Hematopoietic multipotent progenitor cell treated with erythropoietin and hydrocortisone succinate and interleukin-3 and kit ligand, for 17 days (in vitro differentiated cells): Measurements from ENCODE around the gene HEPACAM.

ENCODE experiments used
- DNase-seq: peaks from one replicate; pipeline ENCODE4 v3.0.0-alpha.2; 2015; ENCODE audit warnings: low spot score

The HEPACAM gene

GRCh38 chr11:124884869-124885479, 50.9 kb downstream of the HEPACAM start:
- no peak for DNase-seq

- no peak for DNase-seq
These were observed 51.5 kb downstream of the HEPACAM start for GRCh38 chr11:124884340-124884739.

GRCh38 chr11:124882339-124883071, 53.3 kb downstream of the HEPACAM start:
- no peak for DNase-seq

- no peak for DNase-seq
These were observed 54.9 kb downstream of the HEPACAM start for GRCh38 chr11:124880958-124881357.

DNA sequence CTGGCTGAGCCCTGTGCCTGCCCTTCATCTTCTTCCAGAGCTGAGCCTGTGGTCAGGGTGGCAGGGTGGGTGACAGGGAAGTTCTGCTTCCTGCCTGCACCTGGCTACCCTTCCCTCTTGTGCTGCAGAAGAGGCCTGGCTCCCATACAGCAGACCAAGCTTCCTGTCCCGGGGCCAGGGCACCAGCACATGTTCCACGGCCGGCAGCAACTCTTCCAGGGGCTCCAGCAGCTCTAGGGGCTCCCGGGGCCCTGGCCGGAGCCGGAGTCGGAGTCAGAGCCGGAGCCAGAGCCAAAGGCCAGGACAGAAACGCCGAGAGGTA, 55.6 kb downstream of the HEPACAM start:
- DNase-seq = no peak

DNA sequence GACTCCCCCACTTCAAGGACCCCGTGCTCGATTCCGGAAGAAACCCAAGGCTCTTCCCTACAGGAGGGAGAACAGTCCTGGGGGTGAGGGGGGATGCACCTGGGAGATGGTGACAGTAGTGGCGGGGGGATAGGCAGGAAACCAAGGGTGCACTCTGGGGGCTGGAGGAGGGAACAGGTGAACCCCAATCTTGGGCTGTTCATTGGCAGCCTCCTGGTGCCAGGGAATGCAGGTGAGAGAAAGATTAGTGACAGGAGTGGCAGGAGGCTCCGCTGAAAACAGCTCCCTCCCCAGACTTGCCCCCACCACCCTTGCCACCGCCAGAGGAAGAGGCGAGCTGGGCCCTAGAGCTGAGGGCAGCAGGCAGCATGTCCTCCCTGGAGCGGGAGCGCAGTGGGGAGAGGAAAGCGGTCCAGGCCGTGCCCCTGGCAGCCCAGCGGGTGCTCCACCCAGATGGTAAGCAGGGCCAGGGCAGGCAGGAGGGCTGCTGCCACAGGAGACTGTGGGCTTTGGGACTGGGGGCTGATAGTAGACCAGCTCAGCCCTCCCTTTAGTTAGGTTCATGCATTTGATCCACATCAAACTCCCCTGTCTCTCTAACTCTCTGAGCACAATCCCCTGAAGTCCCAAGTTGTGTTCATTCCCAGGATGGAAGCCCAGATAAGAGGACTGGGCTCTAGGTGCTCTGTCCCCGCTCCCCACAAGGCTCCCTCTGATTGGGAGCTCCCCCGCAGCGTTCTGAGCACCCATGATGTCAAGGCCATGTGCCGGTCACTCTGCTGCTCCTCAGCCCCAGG, 56.2 kb downstream of the HEPACAM start:
- DNase-seq = no peak

- no peak for DNase-seq
These were observed 56.9 kb downstream of the HEPACAM start for GRCh38 chr11:124878759-124879492.

DNA sequence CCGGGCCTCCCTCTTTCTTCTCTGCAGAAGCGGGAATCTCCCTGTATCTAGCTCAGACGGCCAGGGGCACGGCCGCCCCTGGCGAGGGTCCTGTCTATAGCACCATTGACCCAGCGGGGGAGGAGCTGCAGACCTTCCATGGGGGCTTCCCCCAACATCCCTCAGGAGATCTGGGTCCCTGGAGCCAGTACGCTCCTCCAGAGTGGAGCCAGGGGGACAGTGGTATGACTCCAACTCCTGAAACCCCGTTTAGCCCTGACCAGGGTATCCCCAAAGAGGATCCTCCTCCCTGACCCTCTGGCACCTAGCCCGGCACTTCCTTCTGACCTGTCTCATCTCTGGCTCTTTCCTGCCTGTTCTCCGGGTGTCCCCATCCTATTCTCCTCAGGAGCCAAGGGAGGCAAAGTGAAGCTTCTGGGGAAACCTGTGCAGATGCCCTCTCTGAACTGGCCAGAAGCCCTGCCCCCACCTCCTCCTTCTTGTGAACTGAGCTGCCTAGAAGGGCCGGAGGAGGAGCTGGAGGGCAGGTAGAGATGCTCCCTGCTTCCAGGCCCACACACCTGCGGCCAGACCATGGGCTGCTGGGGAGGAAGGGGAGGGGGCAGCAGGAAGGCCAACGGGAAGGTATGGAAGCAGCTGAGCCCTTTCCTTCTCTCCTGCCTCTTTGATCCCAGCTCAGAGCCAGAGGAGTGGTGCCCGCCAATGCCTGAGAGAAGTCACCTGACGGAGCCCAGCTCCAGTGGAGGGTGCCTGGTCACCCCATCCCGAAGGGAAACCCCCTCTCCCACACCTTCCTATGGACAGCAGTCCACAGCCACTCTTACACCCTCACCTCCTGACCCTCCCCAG, 57.7 kb downstream of the HEPACAM start:
- DNase-seq = no peak

DNA sequence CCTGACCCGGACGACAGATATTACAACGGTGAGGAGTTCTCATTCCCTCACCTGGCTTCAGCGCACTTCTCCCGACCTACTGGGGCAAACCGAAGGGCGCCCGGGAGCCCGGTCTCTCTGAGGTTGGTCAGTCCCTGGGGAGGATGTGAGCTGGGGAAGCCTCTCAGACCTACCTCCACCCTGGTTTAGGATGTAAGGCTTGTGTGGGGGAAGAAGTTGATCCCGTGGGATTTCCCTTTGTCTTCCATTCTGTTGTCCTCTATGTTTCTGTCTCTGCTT, 58.3 kb downstream of the HEPACAM start:
- no peak for DNase-seq

- DNase-seq = no peak
These were observed 58.8 kb downstream of the HEPACAM start for GRCh38 chr11:124876818-124877630.

DNA sequence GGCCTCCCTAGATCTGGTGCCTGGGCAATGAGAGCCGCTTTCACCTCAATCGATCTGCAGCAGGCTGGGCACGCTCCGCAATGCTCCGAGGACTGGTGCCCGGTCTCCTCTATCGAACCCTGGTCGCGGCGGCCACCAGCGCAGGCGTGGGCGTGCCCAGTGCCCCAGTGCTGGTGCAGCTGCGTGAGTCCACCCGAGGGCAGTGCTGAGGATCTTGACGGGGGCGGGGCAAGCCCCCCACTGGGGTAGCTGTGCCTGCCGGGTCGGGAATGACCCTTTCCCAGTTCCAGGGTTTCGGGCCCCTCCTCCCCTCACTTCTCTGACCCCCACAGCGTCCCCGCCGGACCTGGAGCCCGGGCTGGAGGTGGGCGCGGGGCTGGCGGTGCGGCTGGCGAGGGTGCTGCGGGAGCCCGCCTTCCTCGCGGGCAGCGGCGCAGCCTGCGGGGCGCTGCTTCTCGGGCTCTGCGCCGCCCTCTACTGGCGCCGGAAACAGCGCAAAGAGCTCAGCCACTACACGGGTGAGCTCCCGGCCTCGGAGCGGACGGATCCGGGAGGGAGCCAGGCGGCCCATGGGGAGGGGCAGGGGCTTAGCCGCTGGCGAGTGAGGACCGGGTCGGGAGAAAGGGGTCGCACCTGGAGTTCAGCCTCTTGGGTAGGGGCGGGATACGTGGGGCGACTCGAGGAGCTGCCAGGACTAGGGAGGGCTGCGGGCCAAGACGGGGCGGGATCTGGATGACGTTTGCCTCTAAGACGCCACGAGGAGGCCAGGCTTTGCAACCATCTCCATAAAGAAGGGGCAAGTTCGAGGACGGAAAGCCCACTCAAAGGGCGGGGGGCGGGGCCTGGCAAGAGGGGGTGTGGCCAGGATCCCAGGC, 59.7 kb downstream of the HEPACAM start:
- DNase-seq = peak; percentile 17

DNA sequence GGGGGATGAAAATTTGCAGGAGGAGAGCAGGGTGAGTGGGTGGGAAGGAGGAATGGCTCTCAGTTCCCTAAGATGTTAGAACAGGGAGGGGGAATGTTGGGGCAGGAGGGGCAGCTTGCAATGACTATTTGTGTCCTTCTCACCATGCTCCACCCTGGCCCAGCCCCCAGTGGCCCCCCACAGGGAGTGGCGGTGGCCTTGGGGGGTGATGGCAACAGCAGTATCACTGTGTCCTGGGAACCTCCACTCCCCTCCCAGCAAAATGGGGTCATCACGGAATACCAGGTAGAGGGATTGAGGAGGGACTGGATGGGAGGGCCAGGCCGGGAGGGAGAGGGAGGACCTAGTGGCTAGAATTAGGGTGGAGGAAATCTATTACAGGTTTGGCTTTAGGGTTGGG, 60.4 kb downstream of the HEPACAM start:
- DNase-seq = no peak

- DNase-seq = no peak
These were observed 61.1 kb downstream of the HEPACAM start for GRCh38 chr11:124874571-124875255.

GRCh38 chr11:124873951-124874350, 61.9 kb downstream of the HEPACAM start:
- no peak for DNase-seq

GRCh38 chr11:124872741-124873140, 63.1 kb downstream of the HEPACAM start:
- DNase-seq = no peak

GRCh38 chr11:124872280-124872679, 63.6 kb downstream of the HEPACAM start:
- no peak for DNase-seq

DNA sequence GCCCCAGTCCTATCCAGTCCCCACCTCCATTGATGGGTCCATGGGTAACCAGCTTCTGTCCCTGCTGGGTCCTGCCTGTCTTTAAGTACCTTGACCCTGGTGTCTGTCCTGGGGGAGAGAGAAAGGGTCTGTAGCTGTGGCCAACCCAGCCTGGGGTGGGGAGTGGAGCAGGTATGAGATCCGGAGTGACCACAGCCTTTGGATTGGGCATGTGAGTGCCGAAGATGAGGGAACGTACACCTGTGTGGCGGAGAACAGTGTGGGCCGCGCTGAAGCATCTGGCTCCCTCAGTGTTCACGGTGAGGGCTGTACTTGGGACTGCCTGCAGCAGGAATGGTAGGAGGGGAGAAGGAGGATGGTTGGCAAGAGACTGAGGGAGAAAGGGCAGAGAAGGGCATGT, 65.4 kb downstream of the HEPACAM start:
- DNase-seq = no peak

DNA sequence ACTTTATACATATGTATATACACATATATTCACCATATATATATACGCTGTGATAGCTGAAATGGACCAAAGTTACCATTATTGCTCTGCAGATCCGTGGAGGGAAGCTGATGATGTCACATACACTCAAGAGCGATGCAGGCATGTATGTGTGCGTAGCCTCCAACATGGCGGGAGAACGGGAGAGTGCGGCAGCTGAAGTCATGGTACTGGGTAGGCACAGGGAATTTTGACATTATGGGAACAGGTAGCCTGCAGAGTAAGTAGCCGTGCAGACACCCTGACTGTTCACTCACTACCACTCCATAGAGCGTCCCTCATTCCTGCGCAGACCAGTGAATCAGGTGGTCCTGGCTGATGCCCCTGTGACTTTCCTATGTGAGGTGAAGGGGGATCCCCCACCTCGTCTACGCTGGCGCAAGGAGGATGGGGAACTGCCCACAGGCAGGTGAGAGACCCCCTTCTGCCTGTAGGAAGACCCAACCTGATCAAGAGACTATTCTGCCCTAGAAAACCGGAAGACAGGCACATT, 65.9 kb downstream of the HEPACAM start:
- no peak for DNase-seq

DNA sequence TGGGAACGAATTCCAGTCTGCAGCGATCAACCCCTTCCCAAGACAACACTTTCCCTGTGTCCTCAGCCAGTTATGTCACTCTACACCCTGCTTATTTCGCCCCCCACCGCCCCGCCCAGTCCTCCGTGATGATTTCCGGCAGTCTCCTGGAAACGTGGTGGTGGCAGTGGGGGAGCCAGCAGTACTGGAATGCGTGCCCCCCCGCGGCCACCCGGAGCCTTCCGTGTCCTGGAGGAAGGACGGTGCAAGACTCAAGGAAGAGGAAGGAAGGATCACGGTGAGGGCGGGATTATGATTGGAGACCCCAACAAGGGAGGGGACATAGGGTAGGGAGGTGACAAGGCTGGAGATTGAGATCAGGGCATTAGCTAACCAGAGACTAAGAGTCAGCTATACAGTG, 66.5 kb downstream of the HEPACAM start:
- no peak for DNase-seq
